HG03045 (cell line): ENCODE measurements around the gene LY6G6F.

Experiments
- ATAC-seq: cut with Tn5 transposase; IDR thresholded peaks from one replicate; pipeline ENCODE4 v1.9.1; 2021; ENCODE audit warnings: mild to moderate bottlenecking, moderate library complexity; ENCODE audit not compliant: unreplicated experiment

Gene LY6G6F

GRCh38 chr6:31722173-31722572, 15.5 kb downstream of the LY6G6F start:
- ATAC-seq: no peak

- no peak for ATAC-seq
Observed at GRCh38 chr6:31723245-31723979, 16.7 kb downstream of the LY6G6F start, which contains the start of gene MPIG6B. Gene MPIG6B, plus strand, starts transcription at chr6:31723373. Its CDS starts 11 bp downstream, at chr6:31723384.

- ATAC-seq: no peak
Observed at GRCh38 chr6:31723980-31724691, 17.5 kb downstream of the LY6G6F start.

GRCh38 chr6:31725502-31726350, 19.1 kb downstream of the LY6G6F start:
- ATAC-seq: no peak

GRCh38 chr6:31727034-31727716, 20.5 kb downstream of the LY6G6F start:
- no peak for ATAC-seq

- no peak for ATAC-seq
Observed at GRCh38 chr6:31727717-31728671, 21.3 kb downstream of the LY6G6F start.

- ATAC-seq: no peak
Observed at GRCh38 chr6:31728767-31729514, 22.3 kb downstream of the LY6G6F start, which contains the start of gene DDAH2. Gene DDAH2, minus strand, starts transcription at chr6:31729299. Its CDS starts 138 bp downstream, at chr6:31729161.

GRCh38 chr6:31729515-31729978, 22.9 kb downstream of the LY6G6F start:
- peak; percentile 56 for ATAC-seq

GRCh38 chr6:31729979-31730630, 23.4 kb downstream of the LY6G6F start:
- peak; percentile 32 for ATAC-seq

- no peak for ATAC-seq
Observed at GRCh38 chr6:31730631-31731086, 24.0 kb downstream of the LY6G6F start.

GRCh38 chr6:31732029-31732428, 25.4 kb downstream of the LY6G6F start:
- no peak for ATAC-seq

GRCh38 chr6:31733734-31734133, 27.1 kb downstream of the LY6G6F start:
- ATAC-seq: no peak

- no peak for ATAC-seq
Observed at GRCh38 chr6:31734247-31734820, 27.7 kb downstream of the LY6G6F start.

GRCh38 chr6:31734821-31735406, 28.2 kb downstream of the LY6G6F start:
- no peak for ATAC-seq

GRCh38 chr6:31736021-31736767, 29.5 kb downstream of the LY6G6F start, which contains the start of gene CLIC1:
Gene CLIC1, minus strand, starts transcription at chr6:31736530. Its CDS starts 230 bp downstream, at chr6:31736300.
- ATAC-seq: peak; percentile 33

GRCh38 chr6:31736768-31737314, 30.2 kb downstream of the LY6G6F start:
- no peak for ATAC-seq
